Thyroid gland (tissue), 4 donors: ENCODE results near the gene RAB6D. TPM values are rescaled to one million over a fixed set of nuclear protein-coding genes. Genes with fewer than 3 reads are reported as not detected.
"Not testable (repeated sequence)": the region's sequence is repeated elsewhere in the genome, so short reads cannot be mapped to it uniquely, and the experiment has no call there.

Source experiments
- DNase-seq, 2 donors: peaks; one replicate each; pipeline ENCODE4 v3.0.0-alpha.2; 2019
- H3K27ac ChIP-seq, 3 donors: fragments of 200-600 bp; sonication (generic); 1 replicate in 2 of 3; 2 replicates in 1 of 3; pipeline ENCODE4 v1.5.1; 2016 to 2019; ENCODE audit warnings: mild to moderate bottlenecking in 1 of 3, moderate library complexity in 1 of 3
- H3K27me3 ChIP-seq: fragments of 200-600 bp; sonication (generic); one replicate; pipeline ENCODE4 v1.5.1; 2019
- H3K36me3 ChIP-seq, 2 donors: fragments of 200-600 bp; sonication (generic); one replicate each; pipeline ENCODE4 v1.5.1; 2016 to 2019
- H3K4me1 ChIP-seq, 2 donors: fragments of 200-600 bp; sonication (generic); one replicate each; pipeline ENCODE4 v1.5.1; 2017 to 2019
- H3K4me3 ChIP-seq, 3 donors: fragments of 200-600 bp; sonication (generic); replicated peaks in 1 of 3; 1 replicate in 2 of 3; 2 replicates in 1 of 3; pipeline ENCODE4 v1.5.1; 2016; ENCODE audit warnings: mild to moderate bottlenecking in 1 of 3
- H3K9me3 ChIP-seq: fragments of 200-600 bp; sonication (generic); one replicate; pipeline ENCODE4 v1.5.1; 2017
- POLR2A ChIP-seq, 2 donors: fragments of 450-650 bp; IDR thresholded peaks; one replicate each; pipeline ENCODE4 v1.6.1; 2017; ENCODE audit warnings: antibody characterized with exemption in 2 of 2, mild to moderate bottlenecking in 2 of 2, moderate library complexity in 1 of 2
- WGBS, 2 donors: methylation state at CpG; one replicate each; pipeline ENCODE4 v1.1.5; 2017; 5-methylcytosine and 5-hydroxymethylcytosine counted together
- intact Hi-C: fragments of 100-400 bp; cut with DNase I; formaldehyde crosslinking; loops from one replicate; pipeline ENCODE4 v1.15.1; 2023
- total RNA-seq, 4 donors: library from RNA; depleted of rRNA; stranded (reverse); fragments of >200 nt; gene quantifications; one replicate each; pipeline ENCODE4 v1.2.3, GENCODE V29; 2016
- TF ChIP-seq, protein P1 (sequence below), 6 experiments: fragments of 200-600 bp in 3 of 6; fragments of 450-650 bp in 3 of 6; sonication (generic) in 3 of 6; IDR thresholded peaks; one replicate each; pipeline ENCODE4 v1.5.1; 2016 to 2019; ENCODE audit warnings: antibody characterized with exemption in 6 of 6, mild to moderate bottlenecking in 2 of 6, inconsistent platforms in 1 of 6, moderate library complexity in 1 of 6

The RAB6D gene
- total RNA-seq, 4 donors from 2014 or later = not detected

DNA sequence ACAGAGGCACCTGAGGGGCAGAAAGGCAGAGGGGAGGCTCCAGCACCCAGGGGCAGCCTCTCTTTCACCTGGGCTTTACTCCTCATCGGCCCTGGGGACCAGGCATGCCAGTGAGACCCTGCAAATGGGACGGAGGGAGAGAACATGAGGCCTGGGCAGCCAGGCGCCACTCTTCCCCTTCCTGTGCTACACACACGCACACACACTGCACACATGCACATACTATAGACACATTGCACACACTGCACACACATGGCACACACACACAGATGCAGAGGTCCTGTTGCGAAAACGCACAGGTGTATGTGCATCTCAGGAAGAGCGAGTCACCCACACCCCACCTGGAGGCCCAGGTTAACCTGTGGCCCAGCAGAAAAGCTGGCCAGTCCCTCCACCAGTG is 3.4 kb upstream of the RAB6D start:
- Histone ChIP-seq H3K4me3 (no peak overlapping the region), H3K27me3 (no peaks in the 10 kb centered on the region), H3K4me1 (no peaks in the 10 kb centered on the region), H3K9me3 (no peaks in the 10 kb centered on the region), H3K27ac (no peak overlapping the region), H3K36me3 (no peaks in the 10 kb centered on the region)
- WGBS, 2 donors = 97 to 98% methylated on average over 7 of the region's 7 CpGs
- TF ChIP-seq POLR2A (IDR thresholded peaks at IDR 0.05) = no peak
- TF ChIP-seq, protein P1, sequence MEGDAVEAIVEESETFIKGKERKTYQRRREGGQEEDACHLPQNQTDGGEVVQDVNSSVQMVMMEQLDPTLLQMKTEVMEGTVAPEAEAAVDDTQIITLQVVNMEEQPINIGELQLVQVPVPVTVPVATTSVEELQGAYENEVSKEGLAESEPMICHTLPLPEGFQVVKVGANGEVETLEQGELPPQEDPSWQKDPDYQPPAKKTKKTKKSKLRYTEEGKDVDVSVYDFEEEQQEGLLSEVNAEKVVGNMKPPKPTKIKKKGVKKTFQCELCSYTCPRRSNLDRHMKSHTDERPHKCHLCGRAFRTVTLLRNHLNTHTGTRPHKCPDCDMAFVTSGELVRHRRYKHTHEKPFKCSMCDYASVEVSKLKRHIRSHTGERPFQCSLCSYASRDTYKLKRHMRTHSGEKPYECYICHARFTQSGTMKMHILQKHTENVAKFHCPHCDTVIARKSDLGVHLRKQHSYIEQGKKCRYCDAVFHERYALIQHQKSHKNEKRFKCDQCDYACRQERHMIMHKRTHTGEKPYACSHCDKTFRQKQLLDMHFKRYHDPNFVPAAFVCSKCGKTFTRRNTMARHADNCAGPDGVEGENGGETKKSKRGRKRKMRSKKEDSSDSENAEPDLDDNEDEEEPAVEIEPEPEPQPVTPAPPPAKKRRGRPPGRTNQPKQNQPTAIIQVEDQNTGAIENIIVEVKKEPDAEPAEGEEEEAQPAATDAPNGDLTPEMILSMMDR (IDR thresholded peaks at IDR 0.05) = no peak
- DNase-seq = no peak
- intact Hi-C loops = no loop called here

DNA sequence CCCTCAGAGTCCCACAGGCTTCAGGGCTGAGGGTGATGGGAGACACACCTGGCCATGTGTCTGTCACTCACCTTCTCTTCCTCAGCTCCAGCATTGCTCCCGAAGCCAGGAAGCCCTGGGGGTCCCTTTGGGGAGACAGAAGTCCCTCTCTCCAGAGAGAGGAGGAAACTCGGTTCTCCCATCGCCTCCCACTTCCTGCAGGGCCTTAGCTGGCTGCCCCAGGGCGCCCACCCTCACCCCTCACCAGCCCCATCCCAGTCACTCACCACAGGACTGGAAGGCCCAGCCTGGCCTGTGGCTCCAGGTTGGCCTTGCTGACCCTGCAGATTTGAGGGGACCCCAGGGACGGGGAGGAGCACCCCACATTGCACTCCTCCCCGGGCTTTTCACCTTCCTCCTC is 2.7 kb upstream of the RAB6D start:
- H3K4me3 ChIP-seq = no peak overlapping the region
- H3K27me3 ChIP-seq = no peaks in the 10 kb centered on the region
- no peak for TF ChIP-seq POLR2A (IDR thresholded peaks at IDR 0.05)
- TF ChIP-seq, protein P1 (IDR thresholded peaks at IDR 0.05) = no peak
- H3K9me3 ChIP-seq = no peaks in the 10 kb centered on the region
- H3K27ac ChIP-seq = no peak overlapping the region
- DNase-seq = no peak
- 82 to 86% methylated on average over 5 to 6 of the region's 6 CpGs for WGBS, 2 donors
- no peaks in the 10 kb centered on the region for H3K36me3 ChIP-seq
- no peaks in the 10 kb centered on the region for H3K4me1 ChIP-seq
- intact Hi-C loops = no loop called here

GRCh38 chr2:131365452-131365851 is 1.5 kb upstream of the RAB6D start:
- no peaks in the 10 kb centered on the region for H3K9me3 ChIP-seq
- H3K27ac ChIP-seq = no peak overlapping the region
- H3K4me3 ChIP-seq = no peak overlapping the region
- intact Hi-C loops = no loop called here
- 93 to 95% methylated on average over 6 of the region's 6 CpGs for WGBS, 2 donors
- H3K4me1 ChIP-seq = no peaks in the 10 kb centered on the region
- DNase-seq = no peak
- no peak for TF ChIP-seq POLR2A (IDR thresholded peaks at IDR 0.05)
- TF ChIP-seq, protein P1 (IDR thresholded peaks at IDR 0.05) = no peak
- no peaks in the 10 kb centered on the region for H3K36me3 ChIP-seq
- H3K27me3 ChIP-seq = no peaks in the 10 kb centered on the region

DNA sequence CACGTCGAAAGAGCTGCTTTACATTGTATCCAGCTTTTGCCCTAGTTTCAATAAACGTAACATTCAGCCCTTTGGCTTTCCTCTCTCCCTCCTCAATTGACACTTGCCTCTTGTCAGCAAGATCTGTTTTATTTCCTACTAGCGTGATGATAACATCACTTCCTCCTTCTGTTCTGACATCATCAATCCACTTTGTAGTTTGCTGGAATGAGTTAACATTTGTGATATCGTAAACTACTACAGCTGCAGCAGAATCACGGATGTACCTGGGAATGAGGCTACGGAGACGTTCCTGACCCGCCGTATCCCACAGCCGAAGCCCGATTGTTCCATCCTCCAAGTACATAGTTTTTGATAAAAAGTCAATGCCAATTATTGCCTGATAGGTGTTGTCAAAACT is 755 bp downstream of the RAB6D start:
- intact Hi-C loops, DNase-seq, H3K9me3 ChIP-seq, H3K4me3 ChIP-seq, H3K36me3 ChIP-seq, H3K27ac ChIP-seq, H3K27me3 ChIP-seq, H3K4me1 ChIP-seq: not testable (repeated sequence)
- 3 to 5% methylated on average over 5 to 6 of the region's 12 CpGs for WGBS, 2 donors

- H3K4me1 ChIP-seq, H3K9me3 ChIP-seq, intact Hi-C loops, H3K27me3 ChIP-seq, H3K4me3 ChIP-seq, DNase-seq, H3K27ac ChIP-seq, H3K36me3 ChIP-seq: not testable (repeated sequence)
- WGBS, 2 donors = 69 to 75% methylated on average over 4 of the region's 4 CpGs
These were observed 2.2 kb downstream of the RAB6D start for GRCh38 chr2:131361773-131362172.

DNA sequence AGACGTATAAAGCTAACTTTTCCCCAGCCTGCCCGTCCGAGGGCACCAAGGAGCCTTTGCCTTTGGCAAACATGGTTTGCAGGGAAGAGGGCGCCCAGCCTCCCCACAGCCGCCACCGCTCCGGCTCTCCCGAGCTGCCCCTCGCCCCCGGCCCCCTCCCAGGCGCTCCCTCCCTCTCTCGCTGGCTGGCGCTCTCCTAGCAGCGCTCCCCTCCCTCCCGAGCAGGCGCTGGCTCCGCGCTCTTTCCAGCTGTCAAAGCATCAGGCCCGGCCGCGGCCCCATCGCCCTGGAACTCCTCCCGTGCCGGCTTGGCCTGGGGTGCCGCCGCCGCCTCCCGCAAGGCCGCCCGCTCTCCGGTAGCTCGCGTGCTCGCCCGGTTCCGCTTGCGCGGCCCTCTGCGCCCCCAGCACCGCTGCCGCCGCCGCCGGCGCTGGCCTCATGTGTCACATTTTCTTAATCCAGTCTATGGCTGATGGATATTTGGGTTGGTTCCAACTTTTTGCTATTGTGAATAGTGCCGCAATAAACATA is 10.7 kb downstream of the RAB6D start:
- intact Hi-C loops, H3K4me3 ChIP-seq, H3K27ac ChIP-seq, H3K27me3 ChIP-seq, H3K9me3 ChIP-seq, H3K4me1 ChIP-seq, DNase-seq, H3K36me3 ChIP-seq: not testable (repeated sequence)
- 27 to 31% methylated on average over 1 to 6 of the region's 46 CpGs for WGBS, 2 donors

DNA sequence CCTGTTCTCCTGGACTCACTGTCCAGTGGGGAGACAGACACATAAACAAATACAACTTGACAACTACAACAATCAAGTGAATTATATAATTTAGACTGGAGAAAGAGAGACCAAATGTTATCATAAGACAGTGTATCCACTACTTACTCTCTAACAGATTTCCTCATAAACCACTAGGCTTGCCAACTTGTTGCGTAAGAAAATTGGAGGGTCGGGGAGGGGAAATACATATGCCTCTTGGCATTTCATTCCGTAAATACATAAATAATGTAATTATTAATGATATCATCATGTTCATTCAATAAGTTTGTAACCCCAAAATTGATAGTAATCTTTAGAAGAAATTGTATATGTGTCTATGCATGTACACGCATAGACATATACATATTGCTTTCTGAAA is 14.9 kb downstream of the RAB6D start:
- no peaks in the 10 kb centered on the region for H3K9me3 ChIP-seq
- 80 to 83% methylated on average over 4 of the region's 4 CpGs for WGBS, 2 donors
- no peaks in the 10 kb centered on the region for H3K27me3 ChIP-seq

DNA sequence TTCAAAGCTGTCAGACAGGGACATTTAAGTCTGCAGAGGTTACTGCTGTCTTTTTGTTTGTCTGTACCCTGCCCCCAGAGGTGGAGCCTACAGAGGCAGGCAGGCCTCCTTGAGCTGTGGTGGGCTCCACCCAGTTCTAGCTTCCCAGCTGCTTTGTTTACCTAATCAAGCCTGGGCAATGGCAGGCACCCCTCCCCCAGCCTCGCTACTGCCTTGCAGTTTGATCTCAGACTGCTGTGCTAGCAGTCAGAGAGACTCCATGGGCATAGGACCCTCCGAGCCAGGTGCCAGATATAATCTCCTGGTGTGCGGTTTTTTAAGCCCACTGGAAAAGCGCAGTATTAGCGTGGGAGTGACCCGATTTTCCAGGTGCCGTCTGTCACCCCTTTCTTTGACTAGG is 16.9 kb downstream of the RAB6D start:
- intact Hi-C loops, H3K4me1 ChIP-seq, DNase-seq, H3K27me3 ChIP-seq, H3K36me3 ChIP-seq, H3K4me3 ChIP-seq, H3K27ac ChIP-seq, H3K9me3 ChIP-seq: not testable (repeated sequence)
- WGBS, 2 donors = 78 to 86% methylated on average over 7 of the region's 7 CpGs

More for the DNA sequence above, 14.9 kb downstream of the RAB6D start:
- TF ChIP-seq, protein P1 (IDR thresholded peaks at IDR 0.05) = no peak
- no peak for TF ChIP-seq POLR2A (IDR thresholded peaks at IDR 0.05)
- Histone ChIP-seq H3K4me3 (no peak overlapping the region), H3K4me1 (no peaks in the 10 kb centered on the region), H3K36me3 (no peaks in the 10 kb centered on the region), H3K27ac (no peak overlapping the region)
- no peak for DNase-seq
- intact Hi-C loops = no loop called here

- H3K27me3 ChIP-seq, H3K4me3 ChIP-seq, H3K9me3 ChIP-seq, H3K4me1 ChIP-seq, H3K27ac ChIP-seq, H3K36me3 ChIP-seq, intact Hi-C loops, DNase-seq: not testable (repeated sequence)
- 54 to 62% methylated on average over 1 of the region's 1 CpG for WGBS, 2 donors
These were observed 24.7 kb downstream of the RAB6D start for GRCh38 chr2:131339307-131339706.
